GM06990 (cell line): ENCODE data around the gene RSRC1.

Experiments
- DNase-seq: peaks from one replicate; pipeline ENCODE4 v3.0.0-alpha.2; 2011; ENCODE audit not compliant: insufficient read length; ENCODE audit errors: extremely low read depth
- H3K27me3 ChIP-seq: replicated peaks from 2 replicates; pipeline ENCODE4 v1.6.0; 2011; ENCODE audit warnings: low read length; ENCODE audit not compliant: control insufficient read depth, insufficient read depth
- H3K36me3 ChIP-seq: 2 replicates; pipeline ENCODE4 v1.5.1; 2011; ENCODE audit warnings: low read length; ENCODE audit not compliant: control insufficient read depth, insufficient read depth
- H3K4me3 ChIP-seq: replicated peaks from 2 replicates; pipeline ENCODE4 v1.5.1; 2011; ENCODE audit warnings: low read depth, mild to moderate bottlenecking, control low read depth, low read length
- CTCF ChIP-seq: IDR thresholded peaks from 2 replicates; pipeline ENCODE4 v1.5.1; 2011; ENCODE audit warnings: low read length, control low read depth, mild to moderate bottlenecking, inconsistent platforms; ENCODE audit not compliant: insufficient read depth, poor library complexity, severe bottlenecking

The RSRC1 gene

GRCh38 chr3:158249183-158249582, 139.3 kb downstream of the RSRC1 start:
- no peak for TF ChIP-seq CTCF
- DNase-seq = no peak
- H3K27me3 ChIP-seq = no peaks in the 10 kb centered on the region
- H3K4me3 ChIP-seq = no peak overlapping the region
- no peaks in the 10 kb centered on the region for H3K36me3 ChIP-seq

DNA sequence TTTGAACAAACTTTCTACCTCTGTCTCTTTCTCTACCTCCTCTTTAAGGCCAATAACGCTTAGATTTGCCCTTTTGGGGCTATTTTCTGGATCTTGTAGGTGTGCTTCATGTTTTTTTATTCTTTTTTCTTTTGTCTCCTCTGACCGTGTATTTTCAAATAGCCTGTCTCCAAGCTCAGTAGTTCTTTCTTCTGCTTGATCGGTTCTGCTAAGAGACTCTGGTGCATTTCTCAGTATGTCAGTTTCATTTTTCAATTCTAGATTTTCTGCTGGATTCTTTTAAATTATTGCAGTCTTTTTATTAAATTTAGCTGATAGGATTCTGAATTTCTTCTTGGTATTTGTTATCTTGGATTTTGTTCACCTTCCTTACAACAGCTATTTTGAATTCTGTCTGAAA, 148.7 kb downstream of the RSRC1 start:
- no peak for DNase-seq
- Histone ChIP-seq H3K36me3 (no peaks in the 10 kb centered on the region), H3K4me3 (no peak overlapping the region)

DNA sequence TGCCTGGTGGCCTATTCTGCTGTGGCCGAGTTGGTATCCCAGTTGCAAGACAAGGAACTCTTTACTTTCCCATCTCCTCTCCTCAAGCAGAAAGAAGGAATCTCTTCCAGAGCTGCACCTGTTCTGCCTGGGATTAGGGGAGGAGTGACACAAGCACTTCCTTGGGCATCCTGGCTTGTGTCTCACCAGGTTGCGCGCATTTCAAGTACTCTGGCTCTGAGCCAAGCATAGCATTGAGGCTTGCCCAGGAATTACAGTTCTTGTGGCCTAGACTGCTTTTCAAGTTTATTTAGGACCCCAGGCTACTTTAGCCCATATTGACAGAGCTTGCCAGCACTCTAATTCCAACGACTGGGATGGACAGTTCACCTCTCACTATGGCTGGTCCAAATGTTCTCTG, 150.5 kb downstream of the RSRC1 start:
- Histone ChIP-seq H3K27me3 (no peaks in the 10 kb centered on the region), H3K4me3 (no peak overlapping the region), H3K36me3 (no peaks in the 10 kb centered on the region)
- TF ChIP-seq CTCF = no peak
- DNase-seq = no peak

More for the DNA sequence above, 148.7 kb downstream of the RSRC1 start:
- no peak for TF ChIP-seq CTCF
- no peaks in the 10 kb centered on the region for H3K27me3 ChIP-seq

GRCh38 chr3:158261371-158261991, 151.6 kb downstream of the RSRC1 start:
- no peak for TF ChIP-seq CTCF
- H3K27me3 ChIP-seq = no peaks in the 10 kb centered on the region
- no peaks in the 10 kb centered on the region for H3K36me3 ChIP-seq
- DNase-seq = no peak
- no peak overlapping the region for H3K4me3 ChIP-seq

DNA sequence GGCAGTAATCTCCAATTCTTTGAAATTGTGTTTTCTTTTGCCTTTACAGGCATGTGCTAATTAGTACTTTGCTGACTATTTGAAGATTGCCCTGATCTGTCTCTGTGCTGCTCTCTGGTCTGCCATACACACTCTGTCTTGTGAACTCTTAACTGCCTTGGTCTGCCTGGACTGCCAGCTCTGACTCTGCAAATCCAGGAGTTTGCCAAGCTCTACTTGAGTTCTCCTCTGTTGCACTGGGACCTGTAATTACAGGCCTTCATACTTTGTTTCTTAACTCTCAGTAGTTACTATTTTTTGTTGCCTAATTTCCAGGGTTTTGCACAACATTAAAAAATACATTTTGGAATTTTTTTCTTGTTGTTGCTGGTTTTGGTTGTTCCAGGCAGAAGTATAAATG, 155.0 kb downstream of the RSRC1 start:
- H3K4me3 ChIP-seq = no peak overlapping the region
- no peaks in the 10 kb centered on the region for H3K36me3 ChIP-seq
- no peaks in the 10 kb centered on the region for H3K27me3 ChIP-seq
- no peak for TF ChIP-seq CTCF
- DNase-seq = no peak

DNA sequence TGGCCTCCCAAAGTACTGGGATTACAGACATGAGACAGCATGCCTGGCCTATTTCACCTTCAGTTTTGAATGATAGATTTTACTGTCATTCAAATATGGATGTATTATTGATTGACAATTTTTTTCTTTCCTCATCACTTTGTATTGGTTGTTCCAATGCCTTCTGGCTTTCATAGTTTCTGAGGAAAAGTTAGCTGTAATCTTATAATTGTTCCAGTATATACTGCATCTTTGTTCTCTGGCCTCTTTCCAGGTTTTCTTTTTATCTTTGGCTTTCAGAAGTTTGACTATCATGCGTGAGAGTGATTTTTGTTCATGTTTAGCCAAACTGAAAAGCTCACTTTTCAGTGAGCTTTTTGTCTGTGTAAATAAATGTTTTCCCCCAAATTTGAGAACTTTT, 157.1 kb downstream of the RSRC1 start:
- Histone ChIP-seq H3K4me3 (no peak overlapping the region), H3K27me3 (no peaks in the 10 kb centered on the region), H3K36me3 (no peaks in the 10 kb centered on the region)
- TF ChIP-seq CTCF = no peak
- DNase-seq = no peak
